ENCODE results near the gene ITGBL1.

Gene ITGBL1

DNA sequence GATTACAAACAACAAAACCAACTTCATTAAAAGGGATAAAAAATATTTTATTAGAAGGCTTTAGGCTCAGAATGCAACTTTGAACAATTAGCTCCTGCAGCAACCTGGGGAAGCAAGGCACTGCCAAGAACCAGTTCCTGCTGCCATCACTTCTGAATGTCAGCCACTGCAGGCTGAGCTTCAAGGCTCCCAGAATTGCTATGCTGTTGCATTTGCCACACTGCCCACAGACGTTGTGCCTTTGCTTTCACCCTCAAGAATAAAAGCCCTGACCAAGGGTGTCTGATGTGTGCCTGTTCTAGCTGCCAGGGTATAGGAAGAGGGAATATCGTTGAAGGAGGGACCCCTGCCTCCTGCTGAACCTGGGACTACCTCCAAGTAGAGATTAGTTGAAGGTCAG lies 238.4 kb downstream of the ITGBL1 start:
- no peaks in the 10 kb centered on the region for H3K27me3 ChIP-seq (ENCODE audit: control insufficient read depth, insufficient read depth, low read length, poor library complexity, severe bottlenecking)
- no peak overlapping the region for H3K4me3 ChIP-seq (ENCODE audit: insufficient read depth, low read depth, low read length)
- 82 to 85% methylated on average over 2 of the region's 2 CpGs for WGBS, 2 experiments
- H3K4me1 ChIP-seq (ENCODE audit: control insufficient read depth, insufficient read depth, low read length) = no peaks in the 10 kb centered on the region
- H3K9me3 ChIP-seq (ENCODE audit: control insufficient read depth, low read length) = no peaks in the 10 kb centered on the region
- H3K36me3 ChIP-seq (ENCODE audit: control insufficient read depth, insufficient read depth, low read length) = no peaks in the 10 kb centered on the region
- H3K27ac ChIP-seq (ENCODE audit: insufficient read depth, low read depth, low read length, poor library complexity, severe bottlenecking) = no peak overlapping the region

DNA sequence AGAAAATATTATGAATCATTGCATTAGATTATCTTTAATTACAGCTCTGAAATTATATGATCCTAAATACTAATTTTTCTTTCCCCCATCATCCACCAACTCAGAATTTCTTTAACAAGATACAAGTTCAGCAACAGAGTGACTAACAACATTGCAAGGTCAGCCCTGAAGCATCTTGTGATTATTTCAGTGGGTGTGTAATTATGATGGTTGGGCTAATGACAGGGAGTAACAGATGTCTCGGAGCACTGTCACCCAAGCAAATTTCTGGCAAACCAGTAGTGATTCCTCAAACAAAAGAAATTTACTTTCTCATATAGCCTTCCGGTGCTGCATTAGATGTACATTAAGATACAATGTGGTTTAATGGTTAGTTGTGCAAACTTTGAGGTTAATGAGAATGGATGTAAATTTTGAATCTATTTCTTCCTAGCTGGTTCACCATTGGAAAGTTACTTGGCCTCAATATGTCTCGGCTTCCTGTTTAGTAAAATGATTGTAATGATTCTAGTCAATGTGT lies 238.9 kb downstream of the ITGBL1 start:
- no peaks in the 10 kb centered on the region for H3K4me1 ChIP-seq (ENCODE audit: control insufficient read depth, insufficient read depth, low read length)
- no peak overlapping the region for H3K4me3 ChIP-seq (ENCODE audit: insufficient read depth, low read depth, low read length)
- H3K27me3 ChIP-seq (ENCODE audit: control insufficient read depth, insufficient read depth, low read length, poor library complexity, severe bottlenecking) = no peaks in the 10 kb centered on the region
- WGBS, 2 experiments = 90 to 100% methylated on average over 3 of the region's 3 CpGs
- no peaks in the 10 kb centered on the region for H3K36me3 ChIP-seq (ENCODE audit: control insufficient read depth, insufficient read depth, low read length)
- no peak overlapping the region for H3K27ac ChIP-seq (ENCODE audit: insufficient read depth, low read depth, low read length, poor library complexity, severe bottlenecking)
- no peaks in the 10 kb centered on the region for H3K9me3 ChIP-seq (ENCODE audit: control insufficient read depth, low read length)

DNA sequence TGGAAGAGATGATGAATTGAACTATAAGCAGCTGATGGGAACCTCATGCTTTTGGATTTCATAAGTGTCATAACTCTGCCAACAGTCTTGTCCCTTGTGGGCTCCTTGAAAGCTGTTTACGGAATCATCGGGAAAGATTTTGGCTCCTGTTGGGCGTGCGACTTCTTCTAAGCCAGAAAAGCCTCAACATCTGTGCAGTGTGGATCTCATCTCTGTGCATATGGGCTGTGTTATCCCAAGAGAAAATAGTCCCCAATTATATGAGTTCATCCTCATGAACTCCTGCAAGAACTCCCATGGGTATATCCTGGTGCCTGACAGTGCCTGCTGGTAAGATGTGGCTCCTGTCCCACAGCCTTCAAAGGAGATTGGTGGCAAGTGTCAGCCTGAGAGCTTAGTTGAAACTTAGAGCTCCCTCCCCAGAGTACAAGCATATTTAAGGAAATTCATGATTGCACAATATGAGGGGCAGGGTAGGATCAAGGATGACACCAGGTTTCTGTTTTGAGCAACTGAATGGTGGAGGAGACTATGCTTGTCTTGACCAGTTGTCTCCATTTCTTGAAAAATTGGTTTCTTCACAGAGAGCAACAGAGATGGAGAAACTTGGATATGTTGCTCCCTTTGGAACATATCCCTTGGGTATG lies 243.5 kb downstream of the ITGBL1 start:
- no peaks in the 10 kb centered on the region for H3K36me3 ChIP-seq (ENCODE audit: control insufficient read depth, insufficient read depth, low read length)
- no peaks in the 10 kb centered on the region for H3K9me3 ChIP-seq (ENCODE audit: control insufficient read depth, low read length)
- H3K4me1 ChIP-seq (ENCODE audit: control insufficient read depth, insufficient read depth, low read length) = no peaks in the 10 kb centered on the region
- no peaks in the 10 kb centered on the region for H3K27me3 ChIP-seq (ENCODE audit: control insufficient read depth, insufficient read depth, low read length, poor library complexity, severe bottlenecking)
- WGBS, 2 experiments = 93 to 97% methylated on average over 4 of the region's 4 CpGs
- H3K27ac ChIP-seq (ENCODE audit: insufficient read depth, low read depth, low read length, poor library complexity, severe bottlenecking) = no peak overlapping the region
- H3K4me3 ChIP-seq (ENCODE audit: insufficient read depth, low read depth, low read length) = no peak overlapping the region

DNA sequence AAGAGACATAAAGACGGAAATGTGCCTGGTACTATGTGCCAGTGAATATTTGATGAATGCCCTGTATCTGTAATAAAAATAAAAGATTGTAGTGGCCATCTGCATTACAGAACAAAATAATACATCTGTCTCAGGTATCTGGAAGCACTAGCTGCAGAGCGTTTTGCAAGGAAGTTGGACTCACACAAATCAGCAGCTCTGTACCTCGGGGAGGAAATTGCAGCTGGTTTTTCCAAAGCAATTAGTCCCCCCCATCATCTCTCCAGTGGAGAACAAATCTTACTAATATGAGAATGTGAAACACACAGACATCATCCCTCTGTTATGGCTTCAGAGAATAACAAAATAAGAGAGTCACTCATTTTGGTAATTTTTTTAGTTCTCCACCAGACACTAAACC lies 245.3 kb downstream of the ITGBL1 start:
- Histone ChIP-seq H3K4me3 (ENCODE audit: insufficient read depth, low read depth, low read length) (no peak overlapping the region), H3K36me3 (ENCODE audit: control insufficient read depth, insufficient read depth, low read length) (no peaks in the 10 kb centered on the region), H3K27ac (ENCODE audit: insufficient read depth, low read depth, low read length, poor library complexity, severe bottlenecking) (no peak overlapping the region), H3K4me1 (ENCODE audit: control insufficient read depth, insufficient read depth, low read length) (no peaks in the 10 kb centered on the region), H3K9me3 (ENCODE audit: control insufficient read depth, low read length) (no peaks in the 10 kb centered on the region), H3K27me3 (ENCODE audit: control insufficient read depth, insufficient read depth, low read length, poor library complexity, severe bottlenecking) (no peaks in the 10 kb centered on the region)
- WGBS, 2 experiments = 89 to 97% methylated on average over 2 to 3 of the region's 3 CpGs

DNA sequence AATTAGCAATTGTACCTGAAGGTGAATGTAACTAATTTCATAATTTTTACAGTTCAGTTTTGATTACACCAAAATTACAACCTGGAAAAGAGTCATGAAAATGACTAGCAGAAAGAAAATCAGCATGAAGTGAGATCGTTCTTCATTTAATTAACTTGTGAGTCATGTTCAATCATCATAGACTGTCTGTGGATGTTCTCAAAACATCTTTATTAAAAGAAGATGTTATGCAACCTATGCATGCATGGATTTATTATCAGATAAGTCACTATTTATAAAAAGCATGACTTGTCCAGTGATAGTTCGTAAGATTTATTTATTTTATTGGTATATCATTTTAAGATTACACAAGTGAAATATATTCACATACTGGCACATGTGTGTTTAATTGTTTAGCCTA lies 245.9 kb downstream of the ITGBL1 start:
- Histone ChIP-seq H3K36me3 (ENCODE audit: control insufficient read depth, insufficient read depth, low read length) (no peaks in the 10 kb centered on the region), H3K27me3 (ENCODE audit: control insufficient read depth, insufficient read depth, low read length, poor library complexity, severe bottlenecking) (no peaks in the 10 kb centered on the region), H3K4me1 (ENCODE audit: control insufficient read depth, insufficient read depth, low read length) (no peaks in the 10 kb centered on the region), H3K27ac (ENCODE audit: insufficient read depth, low read depth, low read length, poor library complexity, severe bottlenecking) (no peak overlapping the region), H3K4me3 (ENCODE audit: insufficient read depth, low read depth, low read length) (no peak overlapping the region), H3K9me3 (ENCODE audit: control insufficient read depth, low read length) (no peaks in the 10 kb centered on the region)
- 91 to 100% methylated on average over 1 of the region's 2 CpGs for WGBS, 2 experiments

DNA sequence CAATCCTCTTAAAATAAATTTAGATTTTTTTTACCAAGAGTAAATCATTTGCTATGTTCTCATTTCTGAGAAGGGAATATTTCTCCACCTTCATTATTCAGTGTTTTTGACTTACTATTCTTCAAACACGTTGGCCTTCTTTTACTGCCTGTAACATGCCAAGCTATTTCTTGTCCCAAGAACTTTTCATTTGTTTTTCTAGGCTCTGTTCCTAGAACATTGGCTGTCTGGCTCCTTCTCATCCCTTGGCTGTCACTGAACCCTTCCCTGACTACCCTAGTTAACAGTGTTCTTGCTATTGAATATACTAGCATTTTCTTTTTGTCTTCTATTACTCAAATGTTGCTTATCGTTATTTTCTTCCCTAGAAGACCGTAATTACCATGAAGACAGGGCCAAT lies 248.1 kb downstream of the ITGBL1 start:
- H3K27me3 ChIP-seq (ENCODE audit: control insufficient read depth, insufficient read depth, low read length, poor library complexity, severe bottlenecking) = no peaks in the 10 kb centered on the region
- H3K4me1 ChIP-seq (ENCODE audit: control insufficient read depth, insufficient read depth, low read length) = no peaks in the 10 kb centered on the region
- WGBS, 2 experiments = 86 to 96% methylated on average over 2 to 3 of the region's 3 CpGs
- no peaks in the 10 kb centered on the region for H3K36me3 ChIP-seq (ENCODE audit: control insufficient read depth, insufficient read depth, low read length)
- H3K27ac ChIP-seq (ENCODE audit: insufficient read depth, low read depth, low read length, poor library complexity, severe bottlenecking) = no peak overlapping the region
- H3K9me3 ChIP-seq (ENCODE audit: control insufficient read depth, low read length) = no peaks in the 10 kb centered on the region
- no peak overlapping the region for H3K4me3 ChIP-seq (ENCODE audit: insufficient read depth, low read depth, low read length)

DNA sequence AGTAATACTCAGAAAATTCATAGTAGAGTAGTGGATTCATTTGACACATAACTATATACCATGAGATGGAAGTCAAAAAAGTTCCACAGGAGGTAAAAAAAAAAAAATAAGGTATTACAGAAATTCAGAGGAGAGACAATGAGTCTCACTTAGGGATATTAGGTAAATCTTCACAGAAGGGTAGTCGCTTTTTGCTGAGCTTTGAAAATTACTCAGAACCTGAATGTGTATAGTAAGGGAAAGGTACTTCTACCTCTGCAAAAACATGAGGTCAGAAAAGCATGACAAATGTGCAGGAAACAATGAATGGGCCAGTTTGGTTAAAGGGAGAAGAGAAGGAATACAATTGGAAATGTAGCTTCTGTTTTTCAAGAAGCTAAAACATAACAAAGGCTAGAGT lies 250.6 kb downstream of the ITGBL1 start:
- H3K27ac ChIP-seq (ENCODE audit: insufficient read depth, low read depth, low read length, poor library complexity, severe bottlenecking) = no peak overlapping the region
- WGBS, 2 experiments = 90 to 96% methylated on average over 1 of the region's 1 CpG
- no peaks in the 10 kb centered on the region for H3K9me3 ChIP-seq (ENCODE audit: control insufficient read depth, low read length)

DNA sequence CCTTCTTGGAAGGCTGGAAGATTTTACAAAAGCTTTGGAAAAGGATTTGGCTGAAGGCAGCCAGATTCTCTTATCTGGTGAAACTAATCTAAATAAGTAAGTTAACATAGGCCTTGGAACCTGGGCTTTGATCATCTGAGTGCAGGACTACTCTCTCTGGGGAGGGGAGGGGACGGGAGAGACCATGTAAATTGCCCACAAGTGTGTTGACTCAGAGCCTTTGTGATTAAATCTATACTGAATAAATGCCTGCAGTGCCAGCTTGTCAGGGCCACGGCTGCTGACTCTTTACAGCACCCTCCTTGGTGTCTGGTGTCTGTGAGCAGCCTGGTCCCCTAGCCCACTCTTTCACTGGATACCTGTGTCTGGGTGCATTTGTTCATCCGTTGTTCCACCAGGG lies 251.4 kb downstream of the ITGBL1 start:
- Histone ChIP-seq H3K9me3 (ENCODE audit: control insufficient read depth, low read length) (no peaks in the 10 kb centered on the region), H3K4me3 (ENCODE audit: insufficient read depth, low read depth, low read length) (no peak overlapping the region)
- 75 to 77% methylated on average over 3 of the region's 3 CpGs for WGBS, 2 experiments

More for the DNA sequence above, 250.6 kb downstream of the ITGBL1 start:
- no peaks in the 10 kb centered on the region for H3K4me1 ChIP-seq (ENCODE audit: control insufficient read depth, insufficient read depth, low read length)
- H3K36me3 ChIP-seq (ENCODE audit: control insufficient read depth, insufficient read depth, low read length) = no peaks in the 10 kb centered on the region
- no peaks in the 10 kb centered on the region for H3K27me3 ChIP-seq (ENCODE audit: control insufficient read depth, insufficient read depth, low read length, poor library complexity, severe bottlenecking)
- no peak overlapping the region for H3K4me3 ChIP-seq (ENCODE audit: insufficient read depth, low read depth, low read length)

DNA sequence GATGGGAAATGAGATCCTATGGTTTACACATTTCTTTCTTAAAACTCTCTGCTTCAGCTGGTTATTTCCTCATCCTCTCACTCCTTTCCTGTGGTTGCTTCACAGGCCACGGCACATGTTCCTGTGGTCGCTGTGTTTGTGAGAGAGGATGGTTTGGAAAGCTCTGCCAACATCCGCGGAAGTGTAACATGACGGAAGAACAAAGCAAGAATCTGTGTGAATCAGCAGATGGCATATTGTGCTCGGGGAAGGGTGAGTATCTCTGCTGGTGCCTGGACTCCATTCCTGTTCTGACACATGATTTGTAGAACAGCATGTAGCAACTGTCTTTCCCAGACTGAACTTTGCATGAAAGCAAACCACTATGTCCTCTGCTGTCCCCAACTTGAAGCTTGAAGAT lies 254.2 kb downstream of the ITGBL1 start:
- Histone ChIP-seq H3K27ac (ENCODE audit: insufficient read depth, low read depth, low read length, poor library complexity, severe bottlenecking) (no peak overlapping the region), H3K9me3 (ENCODE audit: control insufficient read depth, low read length) (no peaks in the 10 kb centered on the region), H3K4me3 (ENCODE audit: insufficient read depth, low read depth, low read length) (no peak overlapping the region), H3K36me3 (ENCODE audit: control insufficient read depth, insufficient read depth, low read length) (no peaks in the 10 kb centered on the region), H3K27me3 (ENCODE audit: control insufficient read depth, insufficient read depth, low read length, poor library complexity, severe bottlenecking) (no peaks in the 10 kb centered on the region), H3K4me1 (ENCODE audit: control insufficient read depth, insufficient read depth, low read length) (no peaks in the 10 kb centered on the region)
- 92% methylated on average over 6 of the region's 6 CpGs for WGBS, 2 experiments

More for the DNA sequence above, 251.4 kb downstream of the ITGBL1 start:
- H3K36me3 ChIP-seq (ENCODE audit: control insufficient read depth, insufficient read depth, low read length) = no peaks in the 10 kb centered on the region
- H3K27ac ChIP-seq (ENCODE audit: insufficient read depth, low read depth, low read length, poor library complexity, severe bottlenecking) = no peak overlapping the region
- no peaks in the 10 kb centered on the region for H3K4me1 ChIP-seq (ENCODE audit: control insufficient read depth, insufficient read depth, low read length)
- H3K27me3 ChIP-seq (ENCODE audit: control insufficient read depth, insufficient read depth, low read length, poor library complexity, severe bottlenecking) = no peaks in the 10 kb centered on the region

DNA sequence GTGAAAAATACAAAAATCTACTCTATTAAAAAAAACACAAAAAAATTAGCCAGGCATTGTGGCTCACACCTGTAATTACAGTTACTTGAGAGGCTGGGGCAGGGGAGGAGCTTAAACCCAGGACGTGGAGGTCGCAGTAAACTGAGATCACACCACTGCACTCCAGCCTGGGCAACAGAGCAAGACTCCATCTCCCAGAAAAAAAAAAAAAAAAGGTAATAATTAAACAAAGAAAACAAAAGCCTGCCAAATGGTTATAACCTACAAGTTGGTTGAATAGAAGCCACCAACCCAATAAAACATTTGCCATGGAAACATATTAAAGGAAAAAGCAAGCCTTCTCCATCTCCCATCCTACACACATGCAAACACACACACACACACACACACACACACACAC lies 255.2 kb downstream of the ITGBL1 start:
- WGBS, 2 experiments = 90% methylated on average over 2 of the region's 2 CpGs; no CpG with 5 or more reads in 1 of the 2 experiments
- Histone ChIP-seq H3K27me3 (ENCODE audit: control insufficient read depth, insufficient read depth, low read length, poor library complexity, severe bottlenecking) (no peaks in the 10 kb centered on the region), H3K36me3 (ENCODE audit: control insufficient read depth, insufficient read depth, low read length) (no peaks in the 10 kb centered on the region), H3K9me3 (ENCODE audit: control insufficient read depth, low read length) (no peaks in the 10 kb centered on the region), H3K4me1 (ENCODE audit: control insufficient read depth, insufficient read depth, low read length) (no peaks in the 10 kb centered on the region), H3K4me3 (ENCODE audit: insufficient read depth, low read depth, low read length) (no peak overlapping the region), H3K27ac (ENCODE audit: insufficient read depth, low read depth, low read length, poor library complexity, severe bottlenecking) (no peak overlapping the region)
